Measurements from ENCODE around the gene RXFP2.

RXFP2 gene

DNA sequence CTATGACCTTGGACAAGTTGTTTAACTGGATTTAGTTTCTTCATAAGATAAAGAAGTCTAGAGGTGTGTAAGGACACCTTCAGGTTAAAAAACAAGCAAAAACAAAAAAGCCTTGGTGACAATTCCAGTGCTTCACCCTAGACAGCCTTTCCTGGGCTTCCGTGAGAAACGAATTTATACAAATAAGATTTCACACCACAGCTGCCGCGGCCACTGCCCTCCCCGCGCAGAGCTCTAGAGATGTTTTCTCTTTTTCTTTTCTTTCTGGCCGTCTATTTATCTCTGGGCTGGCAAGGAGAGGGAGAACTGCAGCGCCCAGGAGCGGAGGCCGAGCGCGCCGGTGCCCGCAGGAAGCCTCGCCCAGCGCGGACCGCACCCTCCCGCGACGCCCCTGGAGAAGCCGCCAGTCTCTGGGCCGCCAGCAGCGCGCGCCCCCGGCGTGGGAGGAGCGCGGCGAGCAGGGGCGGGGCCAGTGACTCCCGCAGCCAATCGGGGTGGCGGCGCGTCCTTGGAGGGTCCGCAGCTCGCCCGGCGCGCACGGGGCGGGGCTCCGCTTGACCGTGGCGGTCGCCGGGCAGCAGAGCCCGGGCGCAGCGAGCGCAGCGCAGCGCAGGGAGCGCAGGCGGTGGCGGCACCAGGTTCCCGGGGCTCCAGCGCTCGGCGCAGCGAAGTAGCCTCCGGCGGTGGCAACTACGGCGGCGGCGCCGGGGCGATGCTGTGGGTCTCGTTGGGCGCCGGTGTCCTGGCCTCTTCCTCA, 107.0 kb downstream of the RXFP2 start:
- Histone ChIP-seq H3K27me3 (ENCODE audit: control insufficient read depth, insufficient read depth, low read length) (no peaks in the 10 kb centered on the region), H3K27ac (ENCODE audit: low read depth, low read length) (no peak overlapping the region), H3K4me1 (ENCODE audit: control insufficient read depth, insufficient read depth, low read length) (no peaks in the 10 kb centered on the region), H3K36me3 (ENCODE audit: control insufficient read depth, insufficient read depth, low read length) (no peaks in the 10 kb centered on the region), H3K4me3 (ENCODE audit: low read length) (peak overlapping the region; percentile 69), H3K9ac (ENCODE audit: low read length) (no peak overlapping the region)

DNA sequence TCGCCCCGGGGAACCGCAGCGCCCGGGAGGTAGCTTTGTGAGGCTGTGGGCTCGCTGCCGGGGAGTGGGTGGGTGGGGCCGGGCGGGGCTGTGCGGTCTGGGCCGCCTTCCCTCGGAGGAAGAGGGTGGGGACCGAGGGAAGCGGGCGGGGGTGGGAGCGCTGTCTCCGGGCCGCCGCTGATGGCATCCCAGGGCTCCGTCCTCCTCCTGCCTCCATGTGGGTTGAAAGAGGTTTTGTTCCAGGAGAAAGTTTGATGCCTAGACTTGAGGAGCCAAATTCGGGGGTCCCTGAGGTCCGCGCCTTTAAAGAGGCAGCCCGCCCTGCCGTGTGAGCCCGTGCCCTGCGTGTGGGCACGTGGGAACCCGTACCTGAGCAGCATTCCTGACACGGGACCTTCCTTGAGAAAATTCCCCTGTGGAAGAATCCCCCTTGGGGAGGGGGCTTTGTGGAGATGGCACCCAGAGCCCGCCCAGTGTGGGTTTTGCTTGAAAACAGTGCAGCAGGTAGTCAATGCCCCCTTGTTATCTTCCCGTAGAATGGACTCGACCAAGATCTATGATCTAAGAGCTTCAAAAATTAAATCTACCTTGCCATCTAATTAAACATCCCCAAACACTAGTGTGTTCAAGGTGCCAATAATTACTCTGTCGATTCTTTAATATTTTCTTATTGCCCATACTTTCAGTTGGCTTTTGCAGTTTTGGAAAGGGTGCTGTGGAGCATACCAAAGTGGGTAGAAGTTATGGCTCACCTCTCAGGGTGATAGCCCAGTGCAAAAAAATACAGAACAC, 107.8 kb downstream of the RXFP2 start:
- H3K9ac ChIP-seq (ENCODE audit: low read length), result no peak overlapping the region

DNA sequence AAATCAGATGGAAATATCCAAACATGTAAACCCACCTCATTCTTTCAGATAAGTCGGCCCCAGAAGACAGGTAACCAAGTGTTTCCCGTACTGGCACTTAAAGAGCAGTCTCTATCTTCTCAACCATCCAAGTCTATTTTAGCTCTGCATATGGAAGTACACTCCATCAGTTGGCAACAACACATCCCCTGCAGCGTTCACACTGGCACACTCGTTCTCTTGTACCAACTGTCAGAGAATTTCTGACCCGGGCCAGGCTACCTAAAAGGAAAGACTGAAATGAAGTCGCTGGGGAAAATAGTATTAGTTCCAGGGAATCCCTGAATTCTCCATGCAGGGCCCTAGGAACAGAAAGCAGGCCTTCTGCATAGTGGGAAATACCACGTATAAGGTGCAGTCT, 109.3 kb downstream of the RXFP2 start:
- H3K27me3 ChIP-seq (ENCODE audit: control insufficient read depth, insufficient read depth, low read length), result no peaks in the 10 kb centered on the region
- no peak overlapping the region for H3K4me3 ChIP-seq (ENCODE audit: low read length)
- no peak overlapping the region for H3K9ac ChIP-seq (ENCODE audit: low read length)
- no peaks in the 10 kb centered on the region for H3K36me3 ChIP-seq (ENCODE audit: control insufficient read depth, insufficient read depth, low read length)
- no peak overlapping the region for H3K27ac ChIP-seq (ENCODE audit: low read depth, low read length)
- no peaks in the 10 kb centered on the region for H3K4me1 ChIP-seq (ENCODE audit: control insufficient read depth, insufficient read depth, low read length)

More for the DNA sequence above, 107.8 kb downstream of the RXFP2 start:
- Histone ChIP-seq H3K4me1 (ENCODE audit: control insufficient read depth, insufficient read depth, low read length) (no peaks in the 10 kb centered on the region), H3K36me3 (ENCODE audit: control insufficient read depth, insufficient read depth, low read length) (no peaks in the 10 kb centered on the region), H3K27ac (ENCODE audit: low read depth, low read length) (no peak overlapping the region), H3K4me3 (ENCODE audit: low read length) (peak overlapping the region; percentile 69), H3K27me3 (ENCODE audit: control insufficient read depth, insufficient read depth, low read length) (no peaks in the 10 kb centered on the region)

DNA sequence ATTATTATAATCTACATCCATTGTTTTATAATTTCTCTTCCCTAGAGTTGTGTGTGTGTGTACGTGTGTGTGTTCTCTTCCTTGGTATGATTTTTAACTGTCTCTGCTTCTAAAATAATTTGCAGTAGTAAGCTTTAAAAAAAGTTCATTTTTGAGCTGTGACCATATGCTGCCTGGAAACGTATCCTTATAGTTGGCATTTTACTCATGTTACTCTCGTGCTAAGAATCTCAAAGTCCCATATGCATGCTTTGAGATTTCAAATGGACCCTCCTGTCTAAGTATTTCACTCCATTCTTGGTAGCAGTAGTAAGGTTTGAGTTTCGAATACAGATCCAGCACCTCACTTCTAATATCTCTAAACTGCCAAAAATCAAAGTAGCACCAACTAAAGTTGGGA, 109.9 kb downstream of the RXFP2 start:
- Histone ChIP-seq H3K27ac (ENCODE audit: low read depth, low read length) (no peak overlapping the region), H3K27me3 (ENCODE audit: control insufficient read depth, insufficient read depth, low read length) (no peaks in the 10 kb centered on the region), H3K4me3 (ENCODE audit: low read length) (no peak overlapping the region), H3K4me1 (ENCODE audit: control insufficient read depth, insufficient read depth, low read length) (no peaks in the 10 kb centered on the region), H3K9ac (ENCODE audit: low read length) (no peak overlapping the region), H3K36me3 (ENCODE audit: control insufficient read depth, insufficient read depth, low read length) (no peaks in the 10 kb centered on the region)

DNA sequence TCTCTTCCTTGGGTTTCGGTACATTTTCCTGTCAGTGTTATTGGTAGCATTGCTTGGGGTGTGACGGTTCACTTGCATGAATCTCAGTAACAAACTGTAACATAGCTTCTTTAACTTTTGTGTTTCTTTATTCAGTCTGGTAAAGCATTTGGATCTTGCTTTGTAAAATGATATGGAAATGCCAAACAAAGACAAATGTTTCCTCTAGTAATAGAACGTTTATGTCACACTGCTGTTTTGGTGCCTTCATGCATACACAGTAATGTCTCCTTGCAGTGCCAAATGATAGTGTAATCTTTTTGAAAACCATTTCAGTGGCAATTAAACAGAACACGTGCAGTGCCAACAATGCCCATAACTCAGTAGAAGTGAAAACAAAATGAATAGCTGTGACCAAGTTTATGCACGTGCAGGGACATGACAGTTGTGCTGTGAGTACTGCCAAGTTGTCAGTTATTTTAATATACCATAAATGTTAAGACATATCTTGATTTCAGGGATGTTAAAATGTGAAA, 110.8 kb downstream of the RXFP2 start:
- Histone ChIP-seq H3K36me3 (ENCODE audit: control insufficient read depth, insufficient read depth, low read length) (no peaks in the 10 kb centered on the region), H3K4me1 (ENCODE audit: control insufficient read depth, insufficient read depth, low read length) (no peaks in the 10 kb centered on the region), H3K9ac (ENCODE audit: low read length) (no peak overlapping the region), H3K27me3 (ENCODE audit: control insufficient read depth, insufficient read depth, low read length) (no peaks in the 10 kb centered on the region), H3K27ac (ENCODE audit: low read depth, low read length) (no peak overlapping the region), H3K4me3 (ENCODE audit: low read length) (no peak overlapping the region)

DNA sequence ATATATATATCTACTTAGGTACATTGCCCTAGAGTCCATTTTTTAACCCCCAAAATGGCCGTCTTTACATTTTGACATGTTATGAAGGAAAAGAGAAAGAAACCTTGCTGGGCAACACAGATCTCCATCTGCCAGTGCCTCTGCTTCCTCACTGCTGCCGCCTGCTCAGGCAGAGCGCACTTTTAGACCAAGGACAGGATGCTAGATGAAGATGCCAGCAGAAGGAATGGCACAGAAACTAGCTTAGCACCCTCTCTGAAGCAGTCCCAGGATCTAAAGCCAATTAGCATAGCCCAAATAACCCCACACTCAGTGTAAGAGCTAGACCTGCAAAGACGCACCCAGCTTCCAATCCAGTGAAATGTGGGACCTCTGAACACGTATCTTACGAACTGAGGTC, 111.9 kb downstream of the RXFP2 start:
- no peaks in the 10 kb centered on the region for H3K36me3 ChIP-seq (ENCODE audit: control insufficient read depth, insufficient read depth, low read length)

More for the DNA sequence above, 111.9 kb downstream of the RXFP2 start:
- H3K9ac ChIP-seq (ENCODE audit: low read length), result no peak overlapping the region
- H3K4me1 ChIP-seq (ENCODE audit: control insufficient read depth, insufficient read depth, low read length), result no peaks in the 10 kb centered on the region
- no peak overlapping the region for H3K27ac ChIP-seq (ENCODE audit: low read depth, low read length)
- H3K4me3 ChIP-seq (ENCODE audit: low read length), result no peak overlapping the region
- H3K27me3 ChIP-seq (ENCODE audit: control insufficient read depth, insufficient read depth, low read length), result no peaks in the 10 kb centered on the region
